ENCODE results near the gene PPM1H. TPM values are rescaled to one million over a fixed set of nuclear protein-coding genes. Genes with fewer than 3 reads are reported as not detected.
A peak's percentile ranks its signal among the peaks of the same experiment; 100 is the strongest.

PPM1H gene
- total RNA-seq, 4 donors from 2014 or later, result 1.7 to 7.4 (median 3.4) TPM

GRCh38 chr12:62728741-62729140 lies 206.2 kb downstream of the PPM1H start:
- Histone ChIP-seq H3K27ac (no peak overlapping the region), H3K27me3 (no peaks in the 10 kb centered on the region), H3K4me3 (no peak overlapping the region), H3K36me3 (no peaks in the 10 kb centered on the region), H3K4me1 (peaks cover 0 to 18% (median 0%) of the 10 kb centered on the region in 4 donors), H3K9me3 (no peaks in the 10 kb centered on the region)
- DNase-seq, result no peak
- TF ChIP-seq POLR2A (IDR thresholded peaks at IDR 0.05), result no peak
- no peak for TF ChIP-seq CTCF (IDR thresholded peaks at IDR 0.05)

GRCh38 chr12:62726471-62726980 lies 208.4 kb downstream of the PPM1H start:
- H3K4me1 ChIP-seq, result peaks cover 0 to 10% (median 0%) of the 10 kb centered on the region in 4 donors
- H3K9me3 ChIP-seq, result no peaks in the 10 kb centered on the region
- no peak for TF ChIP-seq POLR2A (IDR thresholded peaks at IDR 0.05)
- TF ChIP-seq CTCF (IDR thresholded peaks at IDR 0.05), result no peak
- H3K36me3 ChIP-seq, result no peaks in the 10 kb centered on the region
- H3K27ac ChIP-seq, result no peak overlapping the region
- H3K27me3 ChIP-seq, result no peaks in the 10 kb centered on the region
- H3K4me3 ChIP-seq, result no peak overlapping the region
- DNase-seq, result no peak

- H3K27ac ChIP-seq, result no peak overlapping the region
- no peaks in the 10 kb centered on the region for H3K9me3 ChIP-seq
- no peaks in the 10 kb centered on the region for H3K27me3 ChIP-seq
- H3K4me1 ChIP-seq, result peaks cover 0 to 5% (median 0%) of the 10 kb centered on the region in 4 donors
- TF ChIP-seq POLR2A (IDR thresholded peaks at IDR 0.05) (no peak), CTCF (IDR thresholded peaks at IDR 0.05) (no peak)
- no peak for DNase-seq
- H3K36me3 ChIP-seq, result no peaks in the 10 kb centered on the region
- no peak overlapping the region for H3K4me3 ChIP-seq
These were observed 209.2 kb downstream of the PPM1H start for GRCh38 chr12:62725781-62726180.

GRCh38 chr12:62724947-62725451 lies 210.0 kb downstream of the PPM1H start:
- TF ChIP-seq POLR2A (IDR thresholded peaks at IDR 0.05) (no peak), CTCF (IDR thresholded peaks at IDR 0.05) (no peak)
- Histone ChIP-seq H3K4me3 (no peak overlapping the region), H3K27ac (no peak overlapping the region), H3K4me1 (peaks cover 0 to under 1% (median 0%) of the 10 kb centered on the region in 4 donors), H3K27me3 (no peaks in the 10 kb centered on the region), H3K9me3 (no peaks in the 10 kb centered on the region), H3K36me3 (no peaks in the 10 kb centered on the region)
- DNase-seq, result peak in 1 of 3 donors; percentile 70

- TF ChIP-seq CTCF (IDR thresholded peaks at IDR 0.05), result no peak
- no peak for TF ChIP-seq POLR2A (IDR thresholded peaks at IDR 0.05)
These were observed 210.7 kb downstream of the PPM1H start for GRCh38 chr12:62724285-62724684.

More at GRCh38 chr12:62724285-62724684, 210.7 kb downstream of the PPM1H start:
- H3K36me3 ChIP-seq, result no peaks in the 10 kb centered on the region
- H3K4me1 ChIP-seq, result no peaks in the 10 kb centered on the region
- DNase-seq, result no peak
- no peaks in the 10 kb centered on the region for H3K9me3 ChIP-seq
- H3K27me3 ChIP-seq, result no peaks in the 10 kb centered on the region
- H3K4me3 ChIP-seq, result no peak overlapping the region
- no peak overlapping the region for H3K27ac ChIP-seq
